Esophagus mucosa (tissue), 1 donor: Measurements from ENCODE around the gene CUL7. TPM values are rescaled to one million over a fixed set of nuclear protein-coding genes. Genes with fewer than 3 reads are reported as not detected.
"Not testable (repeated sequence)": the region's sequence is repeated elsewhere in the genome, so short reads cannot be mapped to it uniquely, and the experiment has no call there.

Experiments used
- ATAC-seq: fragments of 200-7000 bp; cut with Tn5 transposase; one replicate; pipeline ENCODE4 v1.9.1; 2020
- total RNA-seq: library from RNA; stranded (reverse); gene quantifications from one replicate; pipeline ENCODE4 v1.2.4, GENCODE V29; 2023
- donor health status: DM: yes; HTN: yes; CAD: no.

Gene CUL7
- total RNA-seq, 1 donor from 2014 or later: 10.3 TPM

- ATAC-seq: no peak
These were observed 10.3 kb downstream of the CUL7 start for GRCh38 chr6:43043310-43043709.

DNA sequence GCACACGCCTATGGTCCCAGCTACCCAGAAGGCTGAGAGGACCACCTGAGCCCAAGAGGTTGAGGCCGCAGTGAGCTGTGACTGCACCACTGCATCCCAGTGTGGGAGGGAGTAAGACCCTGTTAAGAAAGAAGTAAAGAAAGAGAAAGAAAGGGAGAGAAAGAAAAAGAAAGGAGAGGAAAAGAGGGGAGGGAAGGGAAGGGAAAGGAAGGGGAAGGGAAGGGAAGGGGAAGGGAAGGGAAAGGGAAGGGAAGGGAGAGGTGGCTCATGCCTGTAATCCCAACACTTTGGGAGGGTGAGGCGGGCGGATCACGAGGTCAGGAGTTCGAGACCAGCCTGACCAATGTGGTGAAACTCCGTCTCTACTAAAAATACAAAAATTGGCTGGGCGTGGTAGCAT lies 12.2 kb downstream of the CUL7 start:
- ATAC-seq: not testable (repeated sequence)

DNA sequence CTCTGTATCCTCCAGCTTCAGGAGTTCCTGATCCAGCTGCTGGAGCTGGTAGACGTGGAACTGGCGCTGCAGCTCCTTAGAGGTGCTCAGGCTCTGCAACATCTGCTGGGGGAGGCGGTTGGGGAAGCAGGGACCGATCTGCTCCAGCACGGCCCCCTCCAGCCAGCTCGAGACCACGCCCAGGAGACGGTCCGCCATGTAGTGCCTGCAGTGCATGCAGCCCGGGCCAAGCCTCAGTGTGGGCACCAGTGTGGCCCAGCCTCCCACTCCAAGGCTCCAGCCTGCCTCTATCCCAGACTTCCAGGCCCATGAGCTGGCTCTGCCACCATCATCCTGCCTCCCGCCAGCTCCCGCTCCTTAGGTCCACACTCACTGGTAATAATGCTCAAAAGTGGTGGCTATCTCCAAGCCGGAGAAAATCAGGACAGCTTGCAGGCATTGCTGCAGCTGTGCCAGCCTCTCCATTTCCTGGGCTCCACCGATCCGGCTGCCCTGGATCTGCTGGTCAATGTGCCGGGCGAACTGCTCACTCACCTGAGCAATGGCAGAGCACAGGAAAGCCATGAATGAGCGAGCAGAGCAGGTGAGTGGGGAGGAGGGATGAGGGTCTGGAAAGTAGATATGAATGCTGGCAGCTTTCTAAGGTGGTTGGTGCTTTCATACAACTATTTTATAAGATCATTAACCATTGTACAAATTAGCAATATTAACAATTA lies 13.0 kb downstream of the CUL7 start:
- ATAC-seq: no peak

GRCh38 chr6:43038727-43039126 lies 14.9 kb downstream of the CUL7 start:
- no peak for ATAC-seq

DNA sequence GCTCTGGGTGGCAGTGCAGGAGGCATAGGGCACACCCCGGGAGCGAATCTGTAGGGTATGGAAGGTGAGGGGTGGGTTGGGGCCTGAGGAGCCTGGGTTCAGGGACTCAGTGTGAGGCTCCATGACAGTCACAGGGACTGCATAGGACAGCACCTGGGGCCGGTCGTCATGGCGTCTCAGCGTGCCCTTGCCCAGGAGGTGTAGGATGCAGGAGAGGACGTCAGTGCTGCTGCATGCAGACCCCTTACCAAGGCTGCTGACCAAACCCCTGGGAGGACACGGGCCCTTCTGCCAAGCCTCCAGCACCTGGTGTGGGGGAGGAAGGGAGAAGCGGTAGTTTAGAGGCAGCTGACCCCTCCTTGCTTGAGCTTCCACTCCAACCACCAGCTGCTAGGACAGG lies 15.9 kb downstream of the CUL7 start:
- ATAC-seq: peak; percentile 11

GRCh38 chr6:43037197-43037596 lies 16.5 kb downstream of the CUL7 start:
- ATAC-seq: no peak

- no peak for ATAC-seq
These were observed 16.9 kb downstream of the CUL7 start for GRCh38 chr6:43036712-43037111.

- ATAC-seq: no peak
These were observed 18.0 kb downstream of the CUL7 start for GRCh38 chr6:43035495-43036194.

DNA sequence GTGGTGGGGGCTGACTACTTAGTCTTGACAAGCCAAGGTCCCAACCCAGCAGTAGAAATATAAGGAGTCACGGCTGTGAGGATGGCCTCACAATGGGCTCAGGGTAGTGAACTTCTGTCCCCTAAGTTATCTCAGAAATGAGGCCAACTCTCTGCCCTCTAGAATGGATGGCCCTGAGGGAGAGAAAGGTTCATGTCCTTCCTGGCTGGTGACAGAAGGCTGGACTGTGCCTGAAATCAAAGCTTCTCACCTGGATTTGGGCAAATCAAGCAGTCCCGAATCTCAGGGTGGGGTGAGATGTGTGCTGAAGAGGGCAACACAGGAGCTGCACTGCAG lies 19.5 kb downstream of the CUL7 start:
- no peak for ATAC-seq

GRCh38 chr6:43033496-43034189 lies 20.0 kb downstream of the CUL7 start:
- no peak for ATAC-seq

- no peak for ATAC-seq
These were observed 21.3 kb downstream of the CUL7 start for GRCh38 chr6:43032326-43032725.

- no peak for ATAC-seq
These were observed 24.5 kb downstream of the CUL7 start for GRCh38 chr6:43029120-43029519.

DNA sequence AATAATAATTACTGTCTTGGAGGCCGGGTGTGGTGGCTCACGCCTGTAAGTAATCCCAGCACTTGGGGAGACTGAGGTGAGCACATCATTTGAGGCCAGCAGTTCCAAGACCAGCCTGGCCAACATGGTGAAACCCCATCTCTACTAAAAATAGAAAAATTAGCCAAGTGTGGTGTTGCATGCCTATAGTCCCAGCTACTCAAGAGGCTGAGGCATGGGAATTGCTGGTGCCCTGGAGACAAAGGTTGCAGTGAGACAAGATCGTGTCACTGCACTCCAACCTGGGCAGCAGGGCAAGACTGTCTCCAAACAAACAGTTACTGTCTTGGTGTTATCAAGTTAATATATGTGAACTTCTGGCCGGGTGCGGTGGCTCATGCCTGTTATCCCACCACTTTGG lies 27.3 kb downstream of the CUL7 start:
- ATAC-seq: no peak

DNA sequence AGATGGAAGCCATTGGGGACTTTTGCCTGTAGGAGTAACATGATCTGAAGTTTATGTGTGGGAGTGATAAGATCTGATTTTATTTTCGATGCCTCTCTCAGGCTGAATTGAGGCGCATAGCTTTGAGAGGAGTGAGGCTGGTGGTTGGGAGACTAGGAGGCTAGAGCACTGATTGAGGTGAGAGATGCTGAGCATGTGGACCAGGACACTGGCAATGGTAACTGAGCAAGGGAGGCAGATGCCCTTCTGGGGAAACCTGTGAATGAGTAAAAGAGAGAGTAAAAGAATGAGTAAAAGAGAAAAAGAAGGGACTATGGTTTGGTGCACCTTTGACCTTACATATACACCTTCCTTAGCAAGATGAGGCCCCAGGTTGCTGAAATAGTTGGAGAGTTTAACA lies 29.2 kb downstream of the CUL7 start:
- no peak for ATAC-seq

DNA sequence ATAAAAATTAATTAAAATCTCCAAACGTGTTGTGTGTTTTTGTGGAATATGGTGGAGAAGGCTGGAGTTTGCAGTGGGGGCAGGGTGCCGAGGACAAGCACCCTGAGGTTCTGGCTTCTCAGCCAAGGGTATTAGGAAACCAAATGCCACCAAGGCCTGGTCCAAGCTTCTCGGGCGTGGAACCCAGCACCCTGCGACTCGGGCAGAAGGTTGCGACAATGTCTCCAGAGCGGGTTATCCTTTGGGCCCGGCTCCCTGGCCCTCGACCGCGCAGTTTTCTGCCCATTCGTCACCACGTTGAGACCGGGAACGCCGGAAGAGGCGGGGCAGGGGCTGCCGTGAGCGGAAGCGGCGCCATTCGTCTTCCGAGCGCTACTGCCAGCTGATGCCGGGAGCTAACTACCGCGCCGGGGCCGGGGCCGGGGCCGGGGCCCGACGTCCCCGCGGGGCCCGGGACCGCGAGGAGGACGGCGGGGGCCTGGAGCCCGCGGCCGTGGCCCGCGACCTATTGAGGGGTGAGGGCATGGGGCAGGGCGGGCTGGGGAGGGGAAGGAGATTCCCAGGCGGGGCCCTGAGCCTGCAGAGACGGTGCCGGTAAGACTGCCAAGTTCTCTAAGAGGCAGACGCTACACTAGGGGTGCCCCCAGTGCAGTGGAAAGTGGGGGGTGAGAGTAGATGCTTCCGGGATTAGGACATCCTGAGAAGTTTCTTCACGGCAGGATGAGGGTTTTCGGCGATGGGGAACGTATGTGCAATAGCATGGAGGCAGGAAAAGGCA lies 32.2 kb downstream of the CUL7 start, which contains the start of gene RRP36:
Gene RRP36 (plus strand): TSS at position 354 of the 778 bp plus-strand sequence. CDS start 32 bp downstream, at position 386.
- ATAC-seq: peak; percentile 79

DNA sequence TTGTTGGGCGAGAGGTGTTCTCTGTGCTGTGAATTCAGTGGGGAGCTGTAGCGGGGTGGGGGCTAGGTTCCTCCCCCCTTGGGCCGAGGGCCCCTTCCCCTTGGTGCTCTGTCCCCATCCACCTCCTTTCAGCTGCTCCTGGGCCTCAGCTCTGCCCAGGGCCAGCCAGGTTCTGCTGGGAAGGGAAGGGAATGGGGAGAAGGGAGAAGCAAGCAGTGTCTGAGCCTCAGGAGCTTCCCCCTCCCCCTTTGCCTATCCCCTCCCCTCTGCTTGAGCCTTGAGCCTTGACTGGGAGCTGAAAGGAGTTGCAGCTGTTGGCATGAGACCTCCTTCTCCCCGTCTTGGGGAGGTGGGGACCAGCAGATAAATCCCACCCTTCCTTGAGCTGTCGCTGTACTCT lies 32.8 kb downstream of the CUL7 start:
- peak; percentile 15 for ATAC-seq

GRCh38 chr6:43020052-43020705 lies 33.5 kb downstream of the CUL7 start:
- ATAC-seq: no peak

DNA sequence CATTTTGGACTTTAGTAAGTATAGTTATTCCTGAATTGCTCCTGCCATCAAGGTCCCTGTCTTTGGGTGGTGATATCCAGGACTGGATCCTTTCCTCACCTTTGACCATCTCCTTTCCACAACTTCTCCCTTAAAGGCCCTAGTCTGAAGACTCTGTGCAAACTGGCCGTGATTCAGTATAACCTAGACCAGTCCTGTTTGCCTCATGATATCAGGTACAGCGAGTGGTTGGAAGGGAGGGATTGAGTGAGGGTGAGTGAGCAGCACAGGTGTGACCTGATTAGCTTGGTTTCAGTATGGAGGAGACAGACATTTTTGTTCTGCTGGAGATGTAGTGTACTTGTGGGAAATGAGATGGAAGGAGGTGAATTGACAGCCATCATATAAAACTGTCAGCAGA lies 34.5 kb downstream of the CUL7 start:
- no peak for ATAC-seq

DNA sequence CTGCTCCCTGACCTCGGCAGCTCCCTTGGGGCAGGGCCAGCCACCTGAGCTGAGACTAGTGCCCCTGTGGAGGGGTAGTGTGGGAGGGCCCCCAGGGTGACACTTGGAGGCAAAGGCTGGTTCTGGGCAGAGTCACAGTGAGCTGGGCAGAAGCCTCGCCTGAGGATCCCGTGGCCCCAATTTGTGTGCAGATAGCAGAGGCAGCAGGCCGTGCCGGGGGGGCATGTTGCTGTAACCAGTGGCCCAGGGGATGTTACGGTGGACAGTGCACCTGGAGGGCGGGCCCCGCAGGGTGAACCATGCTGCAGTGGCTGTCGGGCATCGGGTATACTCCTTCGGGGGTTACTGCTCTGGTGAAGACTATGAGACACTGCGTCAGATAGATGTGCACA lies 36.7 kb downstream of the CUL7 start:
- no peak for ATAC-seq

- ATAC-seq: no peak
These were observed 37.3 kb downstream of the CUL7 start for GRCh38 chr6:43016176-43016942.

- ATAC-seq: no peak
These were observed 39.2 kb downstream of the CUL7 start for GRCh38 chr6:43014434-43014909.
